Activated T-cell treated with anti-CD3 and anti-CD28 coated beads for 48 hours (primary cell): ENCODE data around the gene PNPT1.

Experiments
- DNase-seq: peaks from one replicate; pipeline ENCODE4 v3.0.0-alpha.2; 2020; ENCODE audit warnings: low read depth

PNPT1 gene

GRCh38 chr2:55668956-55669355 lies 24.7 kb downstream of the PNPT1 start:
- DNase-seq, result no peak

- no peak for DNase-seq
These were observed 40.4 kb downstream of the PNPT1 start for GRCh38 chr2:55653255-55653654.

GRCh38 chr2:55649211-55649610 lies 44.4 kb downstream of the PNPT1 start:
- no peak for DNase-seq

- no peak for DNase-seq
These were observed 56.8 kb downstream of the PNPT1 start for GRCh38 chr2:55636831-55637230.

GRCh38 chr2:55628931-55629330 lies 64.7 kb downstream of the PNPT1 start:
- no peak for DNase-seq

- DNase-seq, result no peak
These were observed 65.7 kb downstream of the PNPT1 start for GRCh38 chr2:55627915-55628314.

- no peak for DNase-seq
These were observed 71.8 kb downstream of the PNPT1 start for GRCh38 chr2:55621802-55622201.

GRCh38 chr2:55620123-55620779 lies 73.4 kb downstream of the PNPT1 start:
- DNase-seq, result no peak

GRCh38 chr2:55618275-55619055 lies 75.2 kb downstream of the PNPT1 start:
- DNase-seq, result peak; percentile 33

- no peak for DNase-seq
These were observed 75.7 kb downstream of the PNPT1 start for GRCh38 chr2:55618025-55618274.

- DNase-seq, result peak; percentile 98
These were observed 76.2 kb downstream of the PNPT1 start, which contains the start of gene PPP4R3B for GRCh38 chr2:55617175-55618024. TSS of gene PPP4R3B (minus strand) at chr2:55617622. CDS start at chr2:55617285, 337 bp downstream.

GRCh38 chr2:55616551-55617174 lies 77.0 kb downstream of the PNPT1 start:
- no peak for DNase-seq

GRCh38 chr2:55611997-55612396 lies 81.6 kb downstream of the PNPT1 start:
- no peak for DNase-seq

GRCh38 chr2:55610954-55611743 lies 82.5 kb downstream of the PNPT1 start:
- DNase-seq, result no peak

- no peak for DNase-seq
These were observed 83.6 kb downstream of the PNPT1 start for GRCh38 chr2:55609938-55610578.

GRCh38 chr2:55609193-55609794 lies 84.3 kb downstream of the PNPT1 start:
- no peak for DNase-seq

GRCh38 chr2:55607717-55608116 lies 85.9 kb downstream of the PNPT1 start:
- no peak for DNase-seq

- no peak for DNase-seq
These were observed 89.5 kb downstream of the PNPT1 start for GRCh38 chr2:55604027-55604565.

- DNase-seq, result no peak
These were observed 91.8 kb downstream of the PNPT1 start for GRCh38 chr2:55601849-55602248.

GRCh38 chr2:55598056-55598795 lies 95.4 kb downstream of the PNPT1 start:
- DNase-seq, result no peak
